ENCODE results near the gene LIPC. TPM values are rescaled to one million over a fixed set of nuclear protein-coding genes. Genes with fewer than 3 reads are reported as not detected.

The LIPC gene
- total and polyA plus RNA-seq, 2 experiments from 2014 or later: not detected

- peaks cover 10% of the 10 kb centered on the region; the same call in 2 of the 3 replicates for H3K9me3 Mint-ChIP-seq
- H3K9me2 ChIP-seq (ENCODE audit: insufficient read depth): 0 out of 2 replicates have a peak, but pooled peaks cover 5% of the 10 kb centered on the region
- H3K4me1 ChIP-seq (ENCODE audit: insufficient read depth): peaks cover 5% of the 10 kb centered on the region; the same call in 1 of the 2 replicates
- no peak overlapping the region for H3K4me2 ChIP-seq
- H3K27ac ChIP-seq (ENCODE audit: low read depth): no peak overlapping the region
- H3K79me2 ChIP-seq (replicated peaks; ENCODE audit: insufficient read depth): no peaks in the 10 kb centered on the region
- H3K27me3 ChIP-seq (ENCODE audit: insufficient read depth): no peaks in the 10 kb centered on the region
- H3K36me3 ChIP-seq (ENCODE audit: insufficient read depth): no peaks in the 10 kb centered on the region; the same call in 1 of the 2 replicates
- H3K4me3 ChIP-seq: no peak overlapping the region
- H3K4me3 Mint-ChIP-seq: no peak overlapping the region
- ATAC-seq (no peak), DNase-seq (ENCODE audit: low spot score) (no peak)
- no peak overlapping the region for H2AFZ ChIP-seq
- no peaks in the 10 kb centered on the region for H4K20me1 ChIP-seq (replicated peaks; ENCODE audit: insufficient read depth)
- H3K27ac Mint-ChIP-seq: peak overlapping the region; percentile 18; the same call in 1 of the 2 replicates
- H3K4me1 Mint-ChIP-seq: peaks cover 12% of the 10 kb centered on the region
- TF ChIP-seq NANOG (IDR thresholded peaks at IDR 0.05; ENCODE audit: borderline replicate concordance): no peak
- TF ChIP-seq JUNB (IDR thresholded peaks at IDR 0.05; ENCODE audit: unreplicated experiment): no peak
- no peak for TF ChIP-seq ZNF331 (CRISPR knock-in tag; IDR thresholded peaks at IDR 0.05; ENCODE audit: low read depth)
- no peak for TF ChIP-seq ZNF462 (CRISPR knock-in tag; IDR thresholded peaks at IDR 0.05)
- no peak for TF ChIP-seq ZNF114 (CRISPR knock-in tag; IDR thresholded peaks at IDR 0.05)
- TF ChIP-seq REST (IDR thresholded peaks at IDR 0.05; ENCODE audit: unreplicated experiment): no peak
- H3K27me3 Mint-ChIP-seq (ENCODE audit: insufficient read depth, low read depth, poor library complexity): peaks cover 5% of the 10 kb centered on the region
- no peaks in the 10 kb centered on the region for H3F3A ChIP-seq (replicated peaks; ENCODE audit: low read depth)
- H3K36me3 Mint-ChIP-seq (ENCODE audit: low read depth): peaks cover 5% of the 10 kb centered on the region; the same call in 1 of the 3 replicates
These were observed 129.5 kb downstream of the LIPC start for GRCh38 chr15:58561321-58561720.
